Heart left ventricle (tissue), 16 donors: Measurements from ENCODE around the gene CD207. TPM values are rescaled to one million over a fixed set of nuclear protein-coding genes. Genes with fewer than 3 reads are reported as not detected.

Experiments used
- ATAC-seq, 4 donors: fragments of 200-7000 bp; cut with Tn5 transposase; one replicate each; pipeline ENCODE4 v1.9.1; 2020 to 2022; ENCODE audit warnings: moderate library complexity in 4 of 4, mild to moderate bottlenecking in 3 of 4, moderate number of reproducible peaks in 1 of 4
- DNase-seq, 5 donors: peaks; one replicate each; pipeline ENCODE4 v3.0.0-alpha.2; 2020
- H3K27ac ChIP-seq, 12 donors: fragments of 200-600 bp; sonication (generic) in 4 of 12; one replicate each; pipeline versions ENCODE4 v1.5.0 to v1.8.0; 2016 to 2022; ENCODE audit warnings: mild to moderate bottlenecking in 2 of 12
- H3K27me3 ChIP-seq, 9 donors: fragments of 200-600 bp; sonication (generic) in 2 of 9; one replicate each; pipeline versions ENCODE4 v1.5.1 to v1.8.0; 2016 to 2022; ENCODE audit warnings: mild to moderate bottlenecking in 3 of 9
- H3K36me3 ChIP-seq, 9 donors: fragments of 200-600 bp; sonication (generic) in 2 of 9; one replicate each; pipeline versions ENCODE4 v1.5.0 to v1.8.0; 2018 to 2022; ENCODE audit warnings: mild to moderate bottlenecking in 2 of 9
- H3K4me1 ChIP-seq, 12 donors: fragments of 200-600 bp; sonication (generic) in 4 of 12; one replicate each; pipeline versions ENCODE4 v1.5.0 to v1.8.0; 2016 to 2022; ENCODE audit warnings: mild to moderate bottlenecking in 3 of 12
- H3K4me3 ChIP-seq, 12 donors: fragments of 200-600 bp; sonication (generic) in 4 of 12; one replicate each; pipeline versions ENCODE4 v1.5.0 to v1.8.0; 2017 to 2022; ENCODE audit warnings: mild to moderate bottlenecking in 9 of 12, moderate library complexity in 4 of 12
- H3K9me3 ChIP-seq, 12 donors: fragments of 200-600 bp; sonication (generic) in 4 of 12; one replicate each; pipeline versions ENCODE4 v1.5.0 to v1.8.0; 2016 to 2022; ENCODE audit warnings: mild to moderate bottlenecking in 1 of 12
- POLR2A ChIP-seq, 2 donors: fragments of 450-650 bp; IDR thresholded peaks; one replicate each; pipeline ENCODE4 v1.6.1; 2017; ENCODE audit warnings: antibody characterized with exemption in 2 of 2, mild to moderate bottlenecking in 2 of 2, moderate library complexity in 2 of 2
- WGBS, 4 donors: extraction: QIAGEN DNeasy Blood & Tissue Kit in 2 of 4; methylation state at CpG; one replicate each; pipeline versions ENCODE4 v1.1.5 to v1.1.7; 2013 to 2018; 5-methylcytosine and 5-hydroxymethylcytosine counted together
- intact Hi-C, 10 donors: fragments of 100-400 bp; cut with DNase I; formaldehyde crosslinking; loops; one replicate each; pipeline versions ENCODE4 v1.11.1 to v1.14.2; 2022
- polyA plus RNA-seq, 2 donors: library from polyadenylated mRNA; stranded (reverse); fragments of 200-250 nt; gene quantifications; one replicate each; pipeline ENCODE4 v1.2.3, GENCODE V29; 2013
- total RNA-seq, 9 donors: library from RNA; depleted of rRNA in 2 of 9; stranded (reverse); fragments of >200 nt in 2 of 9; fragmentation: NEBNext Ultra II Directional in 3 of 9; extraction: Animal tissue kit (Norgen Biotek cat#: 25700) in 3 of 9; gene quantifications; one replicate each; pipeline versions ENCODE4 v1.1.0 to v1.2.4, GENCODE V29; 2016 to 2023
- TF ChIP-seq, protein P1 (sequence below), 12 donors: fragments of 200-600 bp; sonication (generic) in 4 of 12; IDR thresholded peaks; one replicate each; pipeline versions ENCODE4 v1.5.0 to v1.8.0; 2018 to 2022; ENCODE audit warnings: antibody characterized with exemption in 12 of 12, mild to moderate bottlenecking in 5 of 12
- donor health status: ischemic (EF 13 %, LVEDD 7.1; RV severe dilation, severe dysfunction).
- donor health status: healthy with polysubstance abuse.
- donor health status: DM: no; HTN: yes; CAD: no.
- donor health status: DM: no; HTN: no; CAD: no.
- donor health status: ischemic (EF 25% LVEDD 6.9; RV normal size, moderate dysfunction).
- donor health status: ischemic (EF 25% LVEDD 5.7; RV mildly dilated, moderate dysfunction).
- donor health status: healthy.
- donor health status: DM: yes; HTN: yes; CAD: no.
- donor health status: ischemic (EF 35%, LVEDD 5.7; RV mildly dilated, moderate dysfunction).
- donor health status: nonischemic (EF 11% LVEDD 7.7; RV severe dilation, severe dysfunction).
- donor health status: DM: yes; HTN: yes; CAD: no.
- donor health status: PGD.
- donor health status: ischemic (EF 29% LVEDD 5.4; RV normal size, mild dysfunction).
- donor health status: nonischemic (EF 23%, LVEDD 6.1; RV moderate dilation, normal function).

CD207 gene
- total and polyA plus RNA-seq, 11 donors: 0.04 to 0.48 (median 0.19) TPM; not detected in 4

DNA sequence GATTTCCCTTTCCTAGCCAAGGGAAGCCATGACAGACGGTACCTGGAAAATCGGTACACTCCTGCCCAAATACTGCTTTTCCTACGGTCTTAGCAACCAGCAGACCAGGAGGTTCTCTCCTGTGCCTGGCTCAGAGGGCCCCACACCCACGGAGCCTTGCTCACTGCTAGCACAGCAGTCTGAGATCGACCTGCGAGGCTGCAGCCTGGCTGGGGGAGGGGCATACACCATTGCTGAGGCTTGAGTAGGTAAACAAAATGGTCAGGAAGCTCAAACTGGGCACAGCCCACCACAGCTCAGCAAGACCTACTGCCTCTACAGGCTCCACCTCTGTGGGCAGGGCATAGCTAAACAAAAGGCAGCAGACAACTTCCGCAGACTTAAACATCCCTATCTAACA is 6.8 kb upstream of the CD207 start:
- Histone ChIP-seq H3K27ac (no peak overlapping the region), H3K4me1 (peaks cover 0 to 10% (median 0%) of the 10 kb centered on the region in 12 donors), H3K9me3 (no peaks in the 10 kb centered on the region), H3K4me3 (no peak overlapping the region), H3K27me3 (peaks cover 0 to 8% (median 0%) of the 10 kb centered on the region in 9 donors), H3K36me3 (no peaks in the 10 kb centered on the region)
- ATAC-seq (no peak), DNase-seq (no peak)
- no peak for TF ChIP-seq POLR2A (IDR thresholded peaks at IDR 0.05)
- TF ChIP-seq, protein P1, sequence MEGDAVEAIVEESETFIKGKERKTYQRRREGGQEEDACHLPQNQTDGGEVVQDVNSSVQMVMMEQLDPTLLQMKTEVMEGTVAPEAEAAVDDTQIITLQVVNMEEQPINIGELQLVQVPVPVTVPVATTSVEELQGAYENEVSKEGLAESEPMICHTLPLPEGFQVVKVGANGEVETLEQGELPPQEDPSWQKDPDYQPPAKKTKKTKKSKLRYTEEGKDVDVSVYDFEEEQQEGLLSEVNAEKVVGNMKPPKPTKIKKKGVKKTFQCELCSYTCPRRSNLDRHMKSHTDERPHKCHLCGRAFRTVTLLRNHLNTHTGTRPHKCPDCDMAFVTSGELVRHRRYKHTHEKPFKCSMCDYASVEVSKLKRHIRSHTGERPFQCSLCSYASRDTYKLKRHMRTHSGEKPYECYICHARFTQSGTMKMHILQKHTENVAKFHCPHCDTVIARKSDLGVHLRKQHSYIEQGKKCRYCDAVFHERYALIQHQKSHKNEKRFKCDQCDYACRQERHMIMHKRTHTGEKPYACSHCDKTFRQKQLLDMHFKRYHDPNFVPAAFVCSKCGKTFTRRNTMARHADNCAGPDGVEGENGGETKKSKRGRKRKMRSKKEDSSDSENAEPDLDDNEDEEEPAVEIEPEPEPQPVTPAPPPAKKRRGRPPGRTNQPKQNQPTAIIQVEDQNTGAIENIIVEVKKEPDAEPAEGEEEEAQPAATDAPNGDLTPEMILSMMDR (IDR thresholded peaks at IDR 0.05): no peak
- WGBS, 4 donors: 83 to 93% (median 87%) methylated on average over 7 of the region's 7 CpGs
- intact Hi-C loops: no loop called here

DNA sequence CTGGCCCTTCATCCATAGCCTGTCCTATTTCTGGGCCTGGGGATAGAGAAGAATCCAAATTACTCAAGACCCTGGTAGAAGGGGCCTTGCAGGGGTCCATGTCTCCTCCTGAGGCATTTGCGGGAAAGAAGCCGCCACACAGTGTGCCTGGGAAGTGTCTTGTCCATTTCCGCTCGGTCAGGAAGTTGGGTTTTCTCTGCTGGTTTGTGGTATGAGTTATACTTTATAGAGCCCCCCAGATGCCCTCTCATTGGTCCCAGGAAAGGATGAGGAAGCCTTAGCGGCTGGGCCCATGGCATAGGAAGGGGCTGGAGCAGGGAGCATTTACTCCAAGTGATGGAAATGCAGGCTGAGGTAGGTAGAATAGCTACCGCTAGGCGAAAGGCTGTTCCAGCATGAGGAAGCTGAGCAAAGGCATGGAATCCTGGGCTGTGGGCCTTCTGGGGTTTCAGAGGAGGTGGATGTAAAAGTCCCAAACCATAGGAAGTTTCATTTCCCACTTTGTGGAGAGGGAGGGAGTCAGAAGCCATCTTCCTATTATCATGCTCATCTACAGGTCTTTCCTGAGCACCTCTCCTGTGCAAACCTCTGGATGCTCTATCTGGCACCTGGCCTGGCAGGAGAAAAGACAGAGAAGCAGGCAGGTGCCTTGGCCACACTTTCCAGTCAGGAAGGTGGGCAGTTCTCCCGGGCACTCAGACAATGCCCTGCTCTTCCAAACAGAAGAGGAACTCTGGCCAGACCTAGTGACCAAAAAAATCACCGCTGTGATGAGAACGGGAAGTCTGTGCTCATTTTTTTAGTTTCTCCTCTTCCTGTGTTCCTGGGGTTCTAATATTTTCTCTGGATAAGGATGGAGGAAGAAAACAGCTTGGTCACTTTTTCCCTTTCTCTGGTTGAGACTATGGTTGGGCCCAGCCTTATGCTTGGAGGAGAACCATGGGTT is 2.6 kb upstream of the CD207 start:
- H3K4me3 ChIP-seq: no peak overlapping the region
- H3K9me3 ChIP-seq: no peaks in the 10 kb centered on the region
- 76 to 90% (median 79%) methylated on average over 9 to 10 of the region's 10 CpGs for WGBS, 4 donors
- no peaks in the 10 kb centered on the region for H3K36me3 ChIP-seq
- no peak for DNase-seq
- peaks cover 0 to 10% (median 0%) of the 10 kb centered on the region in 12 donors for H3K4me1 ChIP-seq
- no peak overlapping the region for H3K27ac ChIP-seq
- TF ChIP-seq, protein P1 (IDR thresholded peaks at IDR 0.05): no peak
- peaks cover 0 to 8% (median 0%) of the 10 kb centered on the region in 9 donors for H3K27me3 ChIP-seq
- intact Hi-C loops: no loop called here
- ATAC-seq: no peak

DNA sequence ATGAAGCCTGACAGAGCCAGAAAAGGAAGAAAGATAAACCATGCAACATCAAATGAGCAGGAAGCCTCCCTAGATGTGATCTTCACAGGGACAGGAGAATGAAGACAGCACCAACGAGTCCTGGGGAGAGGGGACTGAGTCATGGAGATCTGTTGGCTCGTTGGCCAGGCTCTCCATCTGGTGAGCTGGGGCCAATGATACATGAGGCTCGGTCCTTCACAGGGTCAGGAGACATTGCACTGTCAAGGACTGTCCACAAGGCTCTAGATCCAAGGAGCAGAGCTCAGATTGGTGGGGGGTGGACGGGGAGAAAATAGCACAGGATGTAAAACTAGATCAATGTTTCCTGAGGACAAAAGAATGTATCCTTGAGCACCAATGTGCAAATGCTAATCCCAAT is 735 bp downstream of the CD207 start:
- TF ChIP-seq, protein P1 (IDR thresholded peaks at IDR 0.05): no peak
- no peak for TF ChIP-seq POLR2A (IDR thresholded peaks at IDR 0.05)
- peaks cover 0 to 24% (median 9%) of the 10 kb centered on the region in 12 donors for H3K4me1 ChIP-seq
- WGBS, 4 donors: 62 to 77% (median 65%) methylated on average over 4 of the region's 4 CpGs

DNA sequence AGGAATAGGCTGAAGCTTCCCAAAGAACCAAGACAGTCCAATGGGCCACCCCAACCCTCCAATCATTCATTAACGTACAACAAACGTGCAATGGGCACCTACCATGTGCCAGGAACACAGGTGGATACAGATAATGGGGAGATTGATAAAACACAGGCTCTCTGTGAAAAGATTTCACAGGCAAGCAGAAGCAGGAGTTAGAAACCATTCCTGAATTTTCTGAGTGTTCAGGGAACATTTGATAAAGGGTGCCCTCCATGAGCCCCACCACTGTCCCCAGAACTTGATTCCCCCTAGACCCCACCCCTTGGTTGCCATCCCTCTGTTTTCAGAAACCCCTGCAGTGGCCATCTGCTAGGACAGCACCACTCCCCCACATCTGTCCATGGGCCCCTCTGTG is 1.5 kb downstream of the CD207 start:
- H3K4me3 ChIP-seq: no peak overlapping the region
- H3K36me3 ChIP-seq: no peaks in the 10 kb centered on the region
- WGBS, 4 donors: 81 to 90% (median 83%) methylated on average over 2 of the region's 2 CpGs

More for the DNA sequence above, 735 bp downstream of the CD207 start:
- H3K27me3 ChIP-seq: peaks cover 0 to 6% (median 0%) of the 10 kb centered on the region in 9 donors
- no peaks in the 10 kb centered on the region for H3K36me3 ChIP-seq
- H3K4me3 ChIP-seq: no peak overlapping the region
- ATAC-seq (no peak), DNase-seq (no peak)
- H3K27ac ChIP-seq: no peak overlapping the region
- H3K9me3 ChIP-seq: no peaks in the 10 kb centered on the region
- intact Hi-C loops: no loop called here

More for the DNA sequence above, 1.5 kb downstream of the CD207 start:
- DNase-seq (no peak), ATAC-seq (no peak)
- Histone ChIP-seq H3K27me3 (peaks cover 0 to 6% (median 0%) of the 10 kb centered on the region in 9 donors), H3K9me3 (no peaks in the 10 kb centered on the region), H3K4me1 (peaks cover 0 to 31% (median 11%) of the 10 kb centered on the region in 12 donors), H3K27ac (no peak overlapping the region)
- TF ChIP-seq, protein P1 (IDR thresholded peaks at IDR 0.05): no peak
- TF ChIP-seq POLR2A (IDR thresholded peaks at IDR 0.05): no peak
- intact Hi-C loops: no loop called here
